Endometrial microvascular endothelial cells (primary cell): ENCODE data around the gene MAGI2. TPM values are rescaled to one million over a fixed set of nuclear protein-coding genes. Genes with fewer than 3 reads are reported as not detected.

ENCODE experiments used
- in situ Hi-C: cut with HindIII; loops from 2 replicates; pipeline ENCODE4 v1.10.0; 2017; ENCODE audit warnings: low sequenced_read_pairs, low pct_unique_long_range_greater_than_20kb; ENCODE audit errors: inconsistent ontology term
- total RNA-seq: library from RNA; depleted of rRNA; stranded (reverse); fragments of >200 nt; gene quantifications from one replicate; pipeline ENCODE4 v1.2.3, GENCODE V29; 2015; ENCODE audit errors: inconsistent ontology term

MAGI2 gene
- total RNA-seq, 1 donor from 2014 or later, result 0.46 TPM

- in situ Hi-C loops, result no loop called here
Observed at GRCh38 chr7:77985974-77986339, 1467.5 kb downstream of the MAGI2 start.

DNA sequence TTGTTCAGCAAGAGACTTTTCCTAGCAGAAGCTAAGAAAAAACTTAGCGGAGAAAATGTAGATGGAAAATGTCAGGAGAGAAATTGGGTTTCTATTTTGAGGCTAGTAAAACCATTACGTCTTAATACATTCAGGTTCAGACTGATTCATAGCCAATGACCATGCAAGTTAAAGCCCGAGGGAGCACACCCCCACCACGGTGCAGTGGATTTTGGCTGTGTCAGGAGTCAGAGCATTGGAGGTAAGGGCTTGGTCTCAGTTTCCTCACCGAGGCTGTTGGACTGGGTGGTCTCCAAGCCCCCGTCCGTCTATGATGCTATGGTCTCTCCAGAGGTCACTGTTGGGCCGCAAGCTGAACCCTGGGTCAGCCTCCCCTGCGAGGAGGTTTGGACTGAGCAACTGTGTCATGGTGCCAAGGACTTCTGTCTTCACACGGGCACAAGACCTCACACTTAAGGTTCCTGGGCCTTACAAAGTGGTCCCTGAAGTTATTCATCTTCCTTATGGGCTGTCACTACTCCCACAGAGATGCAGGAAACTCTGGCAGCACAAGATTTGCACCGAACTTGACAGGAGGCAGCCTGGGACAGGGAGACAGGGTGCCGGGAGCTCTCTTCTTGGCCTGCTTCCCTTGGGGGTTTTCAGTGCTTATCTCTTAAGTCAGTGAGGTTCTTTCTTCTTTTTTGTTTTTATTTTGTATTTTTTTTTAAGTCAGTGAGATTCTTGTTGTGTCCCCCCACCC is 1468.1 kb downstream of the MAGI2 start:
- in situ Hi-C loops, result no loop called here

DNA sequence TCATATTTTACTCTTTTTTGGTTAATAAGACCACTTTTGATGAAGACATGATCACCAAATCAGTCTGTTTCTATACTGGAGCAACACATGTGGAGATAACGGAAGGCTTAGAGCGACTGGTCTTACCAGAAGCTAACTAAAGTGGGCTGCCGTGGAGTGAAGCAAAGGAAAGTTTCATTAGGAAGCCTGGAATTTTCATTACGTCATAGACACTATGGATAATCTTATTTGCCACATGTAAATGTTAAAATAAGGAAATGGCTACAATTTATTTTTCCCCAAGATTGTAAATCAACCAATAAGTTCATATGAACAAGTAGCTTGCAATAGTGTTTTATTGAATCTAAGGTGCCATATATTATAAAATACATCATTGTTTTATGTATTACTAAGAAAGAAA is 1469.5 kb downstream of the MAGI2 start:
- in situ Hi-C loops, result no loop called here

- in situ Hi-C loops, result no loop called here
Observed at GRCh38 chr7:77982926-77983550, 1470.4 kb downstream of the MAGI2 start.

DNA sequence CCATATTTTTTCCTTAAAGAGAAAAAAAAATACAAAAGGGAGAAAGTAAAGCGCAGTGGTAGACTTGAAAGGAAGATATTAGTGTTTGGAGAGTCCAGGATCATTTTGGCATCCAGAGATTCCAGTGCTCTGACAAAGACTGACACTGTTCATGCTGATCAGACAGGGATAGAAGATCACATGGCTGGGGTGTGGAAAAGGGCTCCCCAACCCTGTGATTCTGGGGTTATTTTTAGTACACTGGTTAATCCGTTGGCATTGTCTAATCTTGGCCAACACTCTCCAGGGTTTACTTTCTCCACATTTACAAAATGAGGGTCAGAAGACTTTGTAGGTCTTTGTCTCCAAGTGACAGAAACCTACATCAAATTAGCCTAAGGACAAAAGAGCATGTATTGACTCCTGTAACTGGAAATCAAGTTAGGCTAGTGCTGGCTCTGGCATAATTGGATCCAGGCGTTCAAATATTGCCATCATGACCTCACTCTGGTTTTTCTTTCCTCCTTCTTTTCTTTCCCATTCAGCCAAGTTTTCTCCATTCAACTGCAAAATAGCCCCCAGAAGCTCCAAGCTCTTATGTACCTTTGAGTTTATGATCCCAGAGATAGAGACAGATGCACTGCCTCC is 1473.3 kb downstream of the MAGI2 start:
- in situ Hi-C loops, result no loop called here

GRCh38 chr7:77979219-77979618 is 1474.2 kb downstream of the MAGI2 start:
- in situ Hi-C loops, result no loop called here

DNA sequence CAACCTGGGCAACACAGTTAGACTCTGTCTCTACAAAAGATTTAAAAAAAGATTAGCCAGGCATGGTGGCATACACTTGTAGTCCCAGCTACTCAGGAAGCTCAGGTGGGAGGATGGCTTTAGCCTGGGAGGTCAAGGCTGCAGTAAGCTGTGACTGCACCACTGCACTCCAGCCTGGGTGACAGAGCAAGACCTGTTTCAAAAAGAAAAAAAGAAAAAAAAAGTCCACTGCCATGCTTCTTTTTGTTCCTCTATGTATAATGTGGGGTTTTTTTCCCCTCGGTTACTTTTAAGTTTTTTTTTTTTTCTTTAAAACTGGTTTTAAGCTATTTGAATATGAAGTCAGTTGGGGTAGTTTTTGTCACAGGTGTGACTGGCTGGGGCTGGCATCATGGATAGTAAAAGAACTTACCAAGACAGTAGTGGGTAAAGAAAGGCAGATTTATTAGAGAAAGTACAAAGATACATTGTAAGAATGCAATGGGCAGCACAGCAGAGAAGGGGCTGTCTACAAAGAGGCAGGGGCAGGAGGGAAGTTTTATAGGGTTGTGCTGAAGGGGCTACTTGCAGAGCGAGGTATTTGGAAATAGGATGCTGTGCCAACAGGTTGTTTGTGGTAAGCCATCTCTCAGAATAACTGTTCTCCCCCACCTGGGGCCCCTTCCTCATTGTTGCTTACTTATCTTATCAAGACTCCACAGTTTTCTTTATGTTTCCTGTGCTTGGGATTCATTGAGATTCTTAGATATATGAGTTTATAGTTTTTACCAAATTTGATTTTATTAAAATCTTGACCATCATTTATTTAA is 1477.6 kb downstream of the MAGI2 start:
- in situ Hi-C loops, result no loop called here

DNA sequence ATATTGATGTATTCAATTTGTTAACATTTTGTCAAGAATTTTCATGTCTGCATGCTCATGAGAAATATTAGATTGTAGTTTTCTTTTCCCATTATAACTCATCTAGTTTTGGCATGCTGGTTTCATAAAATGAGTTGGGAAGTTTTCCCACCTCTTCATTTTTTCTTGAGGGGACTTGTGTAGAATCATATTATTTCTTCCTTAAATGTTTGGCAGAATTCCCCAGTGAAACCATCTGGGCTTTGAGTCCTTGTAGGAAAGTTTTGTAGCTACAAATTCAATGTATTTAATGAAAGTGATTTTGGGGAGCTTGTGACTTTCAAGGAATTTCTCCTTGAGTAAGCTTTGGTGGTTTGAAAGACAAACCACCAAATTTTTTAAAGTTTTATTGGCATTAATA is 1481.7 kb downstream of the MAGI2 start:
- in situ Hi-C loops, result no loop called here

DNA sequence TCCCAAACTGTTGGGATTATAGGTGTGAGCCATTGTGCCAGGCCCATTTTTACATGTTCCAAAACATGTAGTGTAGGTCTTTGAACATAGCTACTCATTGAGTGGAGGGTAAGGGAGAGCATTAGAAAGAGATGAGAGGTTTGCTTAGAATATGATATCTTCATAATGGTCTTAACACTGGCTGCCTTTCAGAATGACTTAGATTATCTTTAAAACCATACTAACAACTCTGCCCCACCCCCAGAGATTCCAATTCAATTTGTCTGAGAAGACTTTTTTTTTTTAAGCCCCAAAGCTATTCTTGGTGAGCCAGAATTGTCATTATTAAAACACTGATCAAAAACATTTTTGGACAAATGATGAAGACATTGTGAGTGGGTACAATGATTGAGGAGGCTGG is 1486.0 kb downstream of the MAGI2 start:
- in situ Hi-C loops, result no loop called here
